Neutrophil (primary cell): ENCODE data around the gene PRKACG.

Source experiments
- H3K27ac ChIP-seq: fragments of 200-600 bp; sonication (generic); 2 replicates; pipeline ENCODE4 v1.5.1; 2016; ENCODE audit warnings: mild to moderate bottlenecking, moderate library complexity
- H3K27me3 ChIP-seq: fragments of 200-600 bp; sonication (generic); 2 replicates; pipeline ENCODE4 v1.6.0; 2016; ENCODE audit warnings: mild to moderate bottlenecking
- H3K36me3 ChIP-seq: fragments of 200-600 bp; sonication (generic); 2 replicates; pipeline ENCODE4 v1.5.1; 2017
- H3K4me1 ChIP-seq, 2 experiments: fragments of 200-600 bp in 1 of 2; sonication (generic) in 1 of 2; 1 replicate in 1 of 2; 2 replicates in 1 of 2; pipeline versions ENCODE4 v1.5.1 to v1.6.1; 2013 to 2016; ENCODE audit warnings: low read depth in 1 of 2, low read length in 1 of 2, mild to moderate bottlenecking in 1 of 2, moderate library complexity in 1 of 2; ENCODE audit not compliant: control insufficient read depth in 1 of 2, insufficient read depth in 1 of 2
- H3K4me3 ChIP-seq, 2 experiments: fragments of 200-600 bp in 1 of 2; sonication (generic) in 1 of 2; 1 replicate in 1 of 2; 2 replicates in 1 of 2; pipeline ENCODE4 v1.5.1; 2013 to 2016; ENCODE audit warnings: low read depth in 1 of 2, low read length in 1 of 2, mild to moderate bottlenecking in 1 of 2, moderate library complexity in 1 of 2
- H3K9me3 ChIP-seq: fragments of 200-600 bp; sonication (generic); 2 replicates; pipeline ENCODE4 v1.5.1; 2016
- CTCF ChIP-seq: fragments of 200-600 bp; sonication (generic); IDR thresholded peaks from 2 replicates; pipeline ENCODE4 v1.5.1; 2016; ENCODE audit warnings: antibody characterized with exemption

Gene PRKACG

GRCh38 chr9:68975365-68976043 lies 38.4 kb downstream of the PRKACG start:
- peak overlapping the region; percentile 43 to 54 for H3K4me3 ChIP-seq

GRCh38 chr9:68974901-68975300 lies 39.0 kb downstream of the PRKACG start:
- H3K4me1 ChIP-seq: peaks cover 27 to 29% of the 10 kb centered on the region in 2 experiments
- TF ChIP-seq CTCF: no peak
- no peaks in the 10 kb centered on the region for H3K27me3 ChIP-seq
- peak overlapping the region; percentile 84 for H3K27ac ChIP-seq
- H3K4me3 ChIP-seq: peak overlapping the region; percentile 43 to 54
- no peaks in the 10 kb centered on the region for H3K36me3 ChIP-seq
- H3K9me3 ChIP-seq: no peaks in the 10 kb centered on the region

More at GRCh38 chr9:68975365-68976043, 38.4 kb downstream of the PRKACG start:
- Histone ChIP-seq H3K9me3 (no peaks in the 10 kb centered on the region), H3K4me1 (peaks cover 27 to 29% of the 10 kb centered on the region in 2 experiments), H3K36me3 (no peaks in the 10 kb centered on the region), H3K27ac (peak overlapping the region; percentile 84), H3K27me3 (no peaks in the 10 kb centered on the region)
- no peak for TF ChIP-seq CTCF

- H3K4me1 ChIP-seq: peaks cover 27 to 29% of the 10 kb centered on the region in 2 experiments
- H3K9me3 ChIP-seq: no peaks in the 10 kb centered on the region
- no peak for TF ChIP-seq CTCF
- H3K27ac ChIP-seq: peak overlapping the region; percentile 84
- no peaks in the 10 kb centered on the region for H3K36me3 ChIP-seq
- peak overlapping the region; percentile 43 to 54 for H3K4me3 ChIP-seq
- H3K27me3 ChIP-seq: no peaks in the 10 kb centered on the region
Measured at GRCh38 chr9:68974431-68974830, 39.5 kb downstream of the PRKACG start.

GRCh38 chr9:68973619-68974018 lies 40.3 kb downstream of the PRKACG start:
- Histone ChIP-seq H3K9me3 (no peaks in the 10 kb centered on the region), H3K4me1 (peaks cover 27 to 29% of the 10 kb centered on the region in 2 experiments), H3K27me3 (no peaks in the 10 kb centered on the region), H3K27ac (no peak overlapping the region), H3K4me3 (no peak overlapping the region), H3K36me3 (no peaks in the 10 kb centered on the region)
- no peak for TF ChIP-seq CTCF

- Histone ChIP-seq H3K4me3 (no peak overlapping the region), H3K27ac (no peak overlapping the region), H3K36me3 (peaks cover 8% of the 10 kb centered on the region), H3K9me3 (no peaks in the 10 kb centered on the region), H3K27me3 (no peaks in the 10 kb centered on the region), H3K4me1 (peaks cover 8% of the 10 kb centered on the region in 2 experiments)
- TF ChIP-seq CTCF: no peak
Measured at GRCh38 chr9:68970151-68970550, 43.8 kb downstream of the PRKACG start.
